Loucy (cell line): ENCODE data around the gene ADAM23.

Experiments used
- EZH2phosphoT487 ChIP-seq: fragments of 200-600 bp; IDR thresholded peaks from 2 replicates; pipeline ENCODE4 v1.6.1; 2018; ENCODE audit warnings: antibody characterized with exemption, mild to moderate bottlenecking, moderate library complexity, borderline replicate concordance
- TF ChIP-seq, protein P1 (sequence below): fragments of 200-600 bp; sonication (generic); conservative IDR thresholded peaks from 2 replicates; pipeline ENCODE4 v1.5.1; 2014; ENCODE audit warnings: mild to moderate bottlenecking, antibody characterized with exemption, low read length

DNA sequence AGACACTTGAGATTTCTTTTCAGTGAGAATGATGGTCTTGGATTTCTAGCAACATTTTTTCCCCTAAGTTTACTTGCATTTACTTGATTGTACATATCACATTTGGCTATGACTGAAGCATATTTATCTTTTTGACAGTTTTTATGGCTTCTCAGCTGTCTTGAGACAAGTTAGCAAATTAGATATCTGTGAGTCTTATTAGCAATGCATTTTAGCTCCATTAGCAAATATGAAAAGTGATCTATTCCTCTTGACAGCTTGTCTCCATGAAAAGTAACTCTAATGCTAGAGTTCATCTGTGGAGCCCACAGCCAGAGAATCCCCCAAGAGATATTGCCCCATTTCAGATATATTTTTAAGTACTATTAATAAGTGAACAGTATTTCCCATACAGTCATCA lies 126.9 kb downstream of the ADAM23 start:
- no peak for TF ChIP-seq EZH2phosphoT487
- TF ChIP-seq, protein P1, sequence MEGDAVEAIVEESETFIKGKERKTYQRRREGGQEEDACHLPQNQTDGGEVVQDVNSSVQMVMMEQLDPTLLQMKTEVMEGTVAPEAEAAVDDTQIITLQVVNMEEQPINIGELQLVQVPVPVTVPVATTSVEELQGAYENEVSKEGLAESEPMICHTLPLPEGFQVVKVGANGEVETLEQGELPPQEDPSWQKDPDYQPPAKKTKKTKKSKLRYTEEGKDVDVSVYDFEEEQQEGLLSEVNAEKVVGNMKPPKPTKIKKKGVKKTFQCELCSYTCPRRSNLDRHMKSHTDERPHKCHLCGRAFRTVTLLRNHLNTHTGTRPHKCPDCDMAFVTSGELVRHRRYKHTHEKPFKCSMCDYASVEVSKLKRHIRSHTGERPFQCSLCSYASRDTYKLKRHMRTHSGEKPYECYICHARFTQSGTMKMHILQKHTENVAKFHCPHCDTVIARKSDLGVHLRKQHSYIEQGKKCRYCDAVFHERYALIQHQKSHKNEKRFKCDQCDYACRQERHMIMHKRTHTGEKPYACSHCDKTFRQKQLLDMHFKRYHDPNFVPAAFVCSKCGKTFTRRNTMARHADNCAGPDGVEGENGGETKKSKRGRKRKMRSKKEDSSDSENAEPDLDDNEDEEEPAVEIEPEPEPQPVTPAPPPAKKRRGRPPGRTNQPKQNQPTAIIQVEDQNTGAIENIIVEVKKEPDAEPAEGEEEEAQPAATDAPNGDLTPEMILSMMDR: no peak
